Epidermal melanocyte (primary cell): ENCODE results near the gene C1orf53.
"Not testable (repeated sequence)": the region's sequence is repeated elsewhere in the genome, so short reads cannot be mapped to it uniquely, and the experiment has no call there.

Experiments
- DNase-seq: peaks from one replicate; pipeline ENCODE4 v3.0.0; 2011; ENCODE audit warnings: low spot score; ENCODE audit not compliant: insufficient read length

The C1orf53 gene

DNA sequence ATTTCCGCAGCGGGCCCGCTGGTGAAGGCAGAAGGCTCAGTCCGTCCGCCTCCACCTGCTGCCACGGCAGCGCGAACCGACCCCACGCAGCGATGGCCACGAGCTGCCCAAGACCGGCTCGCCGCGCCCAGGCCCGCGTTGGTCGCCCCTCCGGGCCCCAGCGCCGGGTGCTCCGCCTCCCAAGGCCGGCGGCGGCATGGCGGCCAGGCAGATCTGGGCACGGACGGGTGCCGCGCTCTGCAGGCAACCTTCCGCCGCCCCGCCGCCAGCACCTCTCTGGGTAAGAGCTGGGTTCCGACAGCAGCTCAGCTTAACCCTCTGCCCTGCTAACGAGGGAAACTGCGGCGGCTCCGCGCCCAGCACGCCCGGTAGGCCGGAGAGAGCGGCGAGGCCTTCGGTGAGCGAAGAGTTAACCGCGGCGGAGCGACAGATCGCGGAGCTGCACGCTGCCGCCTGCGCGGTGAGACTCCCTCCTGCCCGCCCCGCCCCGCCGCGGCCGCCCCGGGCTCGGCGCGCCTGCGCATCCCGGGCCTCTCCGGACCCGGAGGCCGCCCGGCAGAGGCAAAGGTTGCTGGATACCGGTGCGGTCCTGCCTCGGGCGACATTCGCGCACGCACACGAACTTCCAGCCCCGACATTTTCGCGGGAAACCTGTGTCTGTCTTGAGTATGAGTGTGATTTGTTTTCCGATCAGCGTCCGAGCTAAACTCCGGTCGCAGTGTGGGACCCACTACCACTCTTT, at the start of gene C1orf53:
Gene C1orf53, plus strand, starts transcription at position 177 of the 742 bp plus-strand sequence. Its CDS starts 20 bp downstream, at position 197.
- DNase-seq, result peak; percentile 94

- not testable (repeated sequence) for DNase-seq
Measured at GRCh38 chr1:197855751-197856150, 46.7 kb upstream of the C1orf53 start.

DNA sequence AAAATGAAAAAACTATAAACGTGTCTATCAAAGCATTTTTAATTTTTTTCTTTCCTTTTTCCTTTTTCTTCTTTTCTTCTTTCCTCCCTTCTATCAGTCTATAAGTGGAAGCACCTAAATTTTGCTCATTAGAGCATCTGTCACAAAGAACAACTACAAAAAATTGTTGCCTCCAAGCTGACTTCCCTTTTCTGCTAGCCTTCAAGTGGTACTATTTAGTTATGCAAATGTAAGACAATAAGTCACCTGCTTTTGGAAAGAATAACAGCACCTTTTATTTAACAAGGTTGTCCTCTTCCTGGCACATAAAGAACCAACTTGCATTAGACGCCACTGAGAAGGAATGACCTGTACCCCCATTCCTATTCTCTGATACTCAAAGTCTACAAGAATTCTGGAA, 45.0 kb upstream of the C1orf53 start:
- DNase-seq, result no peak

DNA sequence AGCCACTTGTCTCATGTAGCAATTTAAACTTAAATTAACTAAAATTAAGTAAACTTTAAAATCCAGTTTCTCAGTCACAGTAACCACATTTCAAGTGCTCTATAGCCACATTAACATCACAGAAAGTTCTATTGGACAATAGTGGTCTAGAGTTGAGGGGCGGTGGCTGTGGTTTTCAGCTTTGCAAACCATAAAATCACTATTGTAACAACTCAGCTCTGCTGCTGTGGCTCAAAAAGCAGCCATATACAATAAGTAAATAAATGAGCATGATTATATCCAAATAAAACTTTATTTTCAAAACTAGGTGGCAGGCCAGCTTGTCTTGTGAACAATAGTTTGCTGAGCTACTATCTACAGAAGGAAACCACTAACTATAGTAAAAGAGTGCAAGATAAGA, 43.4 kb upstream of the C1orf53 start:
- DNase-seq, result no peak

DNA sequence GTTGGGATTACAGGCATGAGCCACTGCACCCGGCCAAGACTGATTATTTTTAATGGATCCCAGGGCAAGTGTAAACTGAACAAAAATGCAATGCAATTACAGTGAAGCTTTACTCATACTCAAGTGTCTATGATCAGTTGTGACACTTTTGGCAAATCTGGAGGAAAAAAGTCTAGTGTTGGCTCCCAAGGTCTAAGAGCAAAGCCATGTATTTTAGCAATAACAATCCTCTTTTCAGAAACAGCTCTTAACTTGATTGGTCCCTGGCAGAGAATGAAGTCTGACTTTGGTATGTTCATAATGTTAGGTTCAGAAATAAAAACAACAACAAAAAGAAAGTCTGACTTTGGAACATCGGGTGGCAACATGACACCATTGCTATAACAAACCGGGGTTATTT, 40.2 kb upstream of the C1orf53 start:
- no peak for DNase-seq

GRCh38 chr1:197862671-197863070, 39.8 kb upstream of the C1orf53 start:
- no peak for DNase-seq

DNA sequence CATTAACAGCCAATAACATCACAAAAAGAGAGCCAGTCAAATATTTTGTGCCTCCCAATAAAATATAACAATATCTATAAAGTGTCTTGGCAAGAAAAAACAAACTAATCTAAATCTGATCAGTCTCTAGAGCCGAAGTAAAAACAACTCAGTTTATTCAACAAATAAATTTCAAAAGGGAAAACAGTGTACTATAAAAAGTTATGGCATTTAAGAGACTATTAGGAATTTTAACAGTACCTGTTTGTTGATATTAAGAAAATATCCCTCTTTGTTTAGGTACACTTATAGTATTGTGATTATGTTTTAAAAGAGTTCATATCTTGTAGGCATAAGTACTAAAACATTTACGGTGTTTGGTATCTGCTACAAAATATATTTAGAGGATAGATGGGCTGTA, 36.6 kb upstream of the C1orf53 start:
- no peak for DNase-seq

DNA sequence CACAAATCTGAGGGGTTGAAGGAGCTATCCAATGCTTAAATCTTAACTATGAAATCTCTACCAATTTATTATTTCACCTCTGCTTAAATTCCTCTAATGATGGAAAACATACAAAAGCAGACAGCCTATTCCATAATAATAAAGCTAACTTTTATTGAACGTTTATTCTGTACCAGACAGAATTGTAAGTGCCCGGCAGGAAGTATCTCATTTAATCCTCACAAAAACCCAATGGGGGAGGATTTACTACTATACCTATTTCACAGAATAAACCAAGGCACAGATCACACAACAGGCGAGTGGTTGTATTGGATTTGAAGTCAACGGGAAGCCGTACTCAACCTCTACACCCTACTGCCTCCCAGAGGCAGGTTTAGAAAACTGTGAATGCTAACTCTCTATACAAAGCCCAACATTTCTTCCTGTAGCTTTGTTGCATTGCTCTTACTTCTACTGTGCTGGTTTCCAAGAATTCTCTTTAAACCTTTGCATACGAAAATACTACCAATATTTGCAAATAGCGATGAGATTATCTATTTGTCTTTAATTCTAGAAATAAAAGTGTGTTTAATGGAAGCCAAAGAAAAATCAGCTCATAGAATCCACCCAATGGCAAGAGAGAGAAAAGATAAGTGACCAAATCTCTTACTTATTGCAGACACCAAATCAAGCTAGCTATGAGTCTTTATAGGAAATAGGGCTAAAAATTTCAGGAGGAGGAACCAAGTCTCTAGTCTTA, 33.5 kb upstream of the C1orf53 start:
- peak; percentile 36 for DNase-seq

- no peak for DNase-seq
Measured at GRCh38 chr1:197869490-197870077, 32.8 kb upstream of the C1orf53 start.

DNA sequence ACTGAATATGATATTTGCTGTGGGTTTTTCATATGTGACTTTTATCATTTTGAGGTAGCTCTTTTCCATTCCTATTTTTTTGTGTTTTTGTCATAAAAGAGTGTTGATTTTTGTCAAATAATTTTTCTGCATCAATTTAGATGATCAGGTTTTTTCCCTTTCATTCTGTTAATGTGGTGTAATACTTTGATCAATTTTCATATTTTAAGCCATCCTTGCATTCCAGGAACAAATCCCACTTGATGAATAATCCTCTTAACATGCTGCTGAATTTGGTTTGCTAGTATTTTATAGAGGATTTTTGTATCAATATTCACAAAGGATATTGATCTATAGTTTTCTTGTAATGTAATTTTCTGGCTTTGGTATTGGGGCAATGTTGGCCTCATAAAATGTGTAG, 25.5 kb upstream of the C1orf53 start:
- DNase-seq, result no peak

DNA sequence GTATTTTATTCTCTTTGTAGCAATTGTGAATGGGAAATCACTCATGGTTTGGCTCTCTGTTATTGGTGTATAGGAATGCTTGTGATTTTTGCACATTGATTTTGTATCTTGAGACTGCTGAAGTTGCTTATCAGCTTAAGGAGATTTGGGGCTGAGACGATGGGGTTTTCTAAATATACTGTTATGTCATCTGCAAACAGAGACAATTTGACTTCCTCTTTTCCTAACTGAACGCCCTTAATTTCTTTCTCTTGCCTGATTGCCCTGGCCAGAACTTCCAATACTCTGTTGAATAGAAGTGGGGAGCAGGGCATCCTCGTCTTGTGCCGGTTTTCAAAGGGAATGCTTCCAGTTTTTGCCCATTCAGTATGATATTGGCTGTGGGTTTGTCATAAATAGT, 22.0 kb upstream of the C1orf53 start:
- not testable (repeated sequence) for DNase-seq

- not testable (repeated sequence) for DNase-seq
Measured at GRCh38 chr1:197882241-197882640, 20.2 kb upstream of the C1orf53 start.

DNA sequence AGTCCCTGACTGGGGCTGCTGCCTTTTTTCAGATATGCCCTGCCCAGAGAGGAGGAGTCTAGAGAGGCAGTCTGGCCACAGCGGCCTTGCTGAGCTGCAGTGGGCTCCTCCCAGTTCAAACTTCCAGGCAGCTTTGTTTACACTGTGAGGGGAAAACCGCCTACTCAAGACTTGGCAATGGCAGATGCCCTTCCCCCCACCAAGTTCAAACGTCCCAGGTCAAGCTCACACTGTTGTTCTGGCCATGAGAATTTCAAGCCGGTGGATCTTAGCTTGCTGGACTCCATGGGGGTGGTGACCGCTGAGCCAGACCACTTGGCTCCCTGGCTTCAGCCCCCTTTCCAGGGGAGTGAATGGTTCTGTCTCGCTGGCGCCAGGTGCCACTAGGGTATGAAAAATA, 18.3 kb upstream of the C1orf53 start:
- DNase-seq, result no peak

DNA sequence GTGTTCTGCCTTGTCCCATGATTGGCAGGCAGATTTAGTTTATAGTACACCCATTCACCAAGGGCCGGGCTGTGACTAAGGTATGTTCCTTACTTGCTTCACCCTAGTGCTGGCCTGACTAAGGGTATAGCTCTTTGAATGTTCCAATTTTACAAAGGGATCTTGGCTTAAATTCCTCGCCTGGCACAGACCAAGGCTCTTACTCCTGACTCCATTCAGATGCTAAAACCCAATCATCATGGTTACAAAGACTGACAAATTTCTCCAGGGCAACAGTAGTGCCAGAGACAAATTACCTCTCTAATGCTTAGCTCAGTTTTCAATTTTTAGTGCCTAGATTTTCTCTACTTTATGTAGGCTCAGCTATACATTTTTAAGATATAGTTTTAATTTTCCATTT, 11.5 kb upstream of the C1orf53 start:
- no peak for DNase-seq

DNA sequence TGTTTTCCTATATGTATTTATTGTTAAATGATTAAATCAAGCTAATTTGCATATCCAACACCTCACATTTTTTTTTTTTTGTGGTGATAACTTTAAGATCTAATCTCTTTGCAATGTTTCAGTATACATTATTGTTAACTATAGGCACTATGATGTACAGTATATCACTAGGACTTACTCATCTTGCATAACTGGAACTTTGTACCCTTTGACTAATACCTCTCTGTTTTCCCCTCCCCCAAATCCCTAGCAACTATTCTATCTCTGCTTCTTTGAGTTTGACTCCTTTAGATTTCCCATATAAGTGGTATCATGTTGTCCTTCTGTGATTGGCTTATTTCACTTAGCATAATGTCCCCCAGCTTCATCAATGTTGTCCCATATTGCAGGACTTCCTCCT, 9.7 kb upstream of the C1orf53 start:
- DNase-seq, result no peak

DNA sequence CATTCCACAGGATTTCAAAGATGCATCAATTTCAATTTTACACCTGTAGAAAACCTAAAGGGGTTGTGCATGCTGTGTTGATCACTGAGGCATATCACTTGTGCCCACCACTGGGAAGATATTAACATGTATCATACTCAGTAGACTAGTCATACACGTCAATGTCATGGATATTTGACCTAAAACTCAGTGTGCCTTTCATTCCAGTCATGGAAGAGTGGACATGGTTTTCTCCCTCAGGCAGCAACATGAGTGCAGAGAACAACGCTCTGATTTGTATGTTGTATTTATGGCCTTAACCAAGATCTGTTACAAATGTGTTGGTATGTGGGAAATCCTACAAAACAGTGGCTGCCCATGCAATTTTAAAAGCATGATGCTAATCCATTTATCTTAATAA, 6.1 kb upstream of the C1orf53 start:
- DNase-seq, result no peak

- DNase-seq, result no peak
Measured at GRCh38 chr1:197899037-197899436, 3.4 kb upstream of the C1orf53 start.

DNA sequence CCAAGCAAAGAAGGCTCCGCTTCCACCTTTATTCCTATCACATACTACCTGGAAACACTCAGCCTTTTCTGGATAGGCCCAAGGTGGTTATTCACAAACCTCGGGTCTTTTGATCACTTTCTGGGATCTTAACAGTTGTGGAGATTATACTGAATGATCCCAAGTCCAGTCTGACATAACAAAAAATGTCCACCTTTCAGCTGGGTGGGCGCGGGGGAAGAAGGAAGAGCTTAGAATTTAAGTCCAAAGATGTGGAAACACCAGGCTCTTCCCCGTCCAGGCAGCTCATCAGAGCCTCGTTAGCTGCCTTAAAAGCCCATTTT, 338 bp upstream of the C1orf53 start:
- no peak for DNase-seq

GRCh38 chr1:197903196-197903514, 725 bp downstream of the C1orf53 start:
- no peak for DNase-seq

DNA sequence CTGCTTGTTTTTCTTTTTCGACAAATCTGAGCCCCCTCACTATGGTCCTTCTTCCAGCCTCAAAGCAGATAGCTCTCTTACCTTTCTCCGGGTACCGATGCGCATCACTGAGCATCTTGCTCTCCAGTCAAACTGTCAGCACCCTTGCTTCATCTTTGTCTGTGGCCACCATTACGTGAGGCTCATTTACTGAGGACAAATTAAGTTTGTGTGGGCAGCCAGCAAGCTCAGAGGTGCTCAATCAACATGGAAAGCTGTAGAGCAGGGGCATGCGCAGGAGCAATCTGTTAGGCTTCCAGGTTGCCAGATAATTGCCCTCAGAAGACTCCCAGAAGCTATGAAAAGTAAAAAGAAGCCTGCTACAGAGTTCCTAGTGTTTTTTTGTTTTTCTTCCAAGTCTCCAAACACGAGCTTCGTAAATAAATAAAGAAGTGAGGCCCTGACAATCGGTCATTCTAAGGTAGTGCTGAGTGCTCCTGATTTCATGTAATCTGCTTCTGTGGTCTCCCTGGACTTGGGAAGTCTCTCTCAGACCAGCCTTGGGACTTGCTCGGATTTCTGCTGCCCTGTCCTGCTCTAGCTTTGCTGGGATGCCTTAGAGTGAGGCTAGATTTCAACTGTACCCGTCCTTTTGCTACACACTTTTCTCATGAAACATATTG, 1.8 kb downstream of the C1orf53 start:
- no peak for DNase-seq

- no peak for DNase-seq
Measured at GRCh38 chr1:197905699-197906351, 3.4 kb downstream of the C1orf53 start.
